ENCODE data around the gene CCDC3.
"Not testable (repeated sequence)": the region's sequence is repeated elsewhere in the genome, so short reads cannot be mapped to it uniquely, and the experiment has no call there.

The CCDC3 gene

DNA sequence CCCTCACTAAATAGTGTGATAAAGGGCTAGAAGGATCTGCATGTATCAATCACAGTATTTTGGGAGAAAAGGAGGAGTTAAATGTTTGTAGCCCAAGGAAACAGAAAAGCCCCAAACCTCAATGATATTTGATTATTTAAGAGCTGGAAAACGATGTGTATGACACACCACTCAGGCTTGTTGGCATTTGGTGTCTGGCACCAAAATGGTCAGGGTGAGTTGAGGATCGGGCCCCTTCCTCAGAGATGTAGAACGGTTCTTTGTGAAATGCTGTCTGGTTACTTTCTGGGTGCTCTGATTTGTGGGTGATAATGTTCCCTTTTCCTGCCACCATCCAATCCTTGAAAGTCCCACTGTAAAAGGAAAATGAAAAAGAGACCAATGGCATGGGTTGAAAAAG lies 113.7 kb downstream of the CCDC3 start:
- no peak for DNase-seq (ENCODE audit: low spot score)

GRCh38 chr10:12884851-12885250 lies 116.7 kb downstream of the CCDC3 start:
- no peak for DNase-seq (ENCODE audit: low spot score)

DNA sequence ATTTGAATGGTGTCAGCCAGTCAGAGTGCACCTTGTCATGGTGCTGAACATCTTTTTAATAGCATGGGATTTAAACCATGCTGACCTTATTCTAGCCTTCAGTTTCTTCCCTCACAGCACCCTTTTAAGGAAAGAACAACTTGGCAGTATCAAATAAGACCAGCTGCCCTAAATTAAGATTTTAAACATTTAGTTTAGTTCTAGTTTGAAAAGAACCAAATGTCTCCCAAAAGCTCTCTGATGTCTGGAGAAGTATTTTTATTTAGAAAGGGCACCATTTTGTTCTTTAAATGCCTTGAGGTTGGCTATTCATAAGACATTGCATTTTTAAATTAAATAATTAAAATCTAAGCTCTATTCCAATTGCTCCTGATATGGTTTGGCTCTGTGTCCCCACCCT lies 121.1 kb downstream of the CCDC3 start:
- DNase-seq (ENCODE audit: low spot score): no peak

DNA sequence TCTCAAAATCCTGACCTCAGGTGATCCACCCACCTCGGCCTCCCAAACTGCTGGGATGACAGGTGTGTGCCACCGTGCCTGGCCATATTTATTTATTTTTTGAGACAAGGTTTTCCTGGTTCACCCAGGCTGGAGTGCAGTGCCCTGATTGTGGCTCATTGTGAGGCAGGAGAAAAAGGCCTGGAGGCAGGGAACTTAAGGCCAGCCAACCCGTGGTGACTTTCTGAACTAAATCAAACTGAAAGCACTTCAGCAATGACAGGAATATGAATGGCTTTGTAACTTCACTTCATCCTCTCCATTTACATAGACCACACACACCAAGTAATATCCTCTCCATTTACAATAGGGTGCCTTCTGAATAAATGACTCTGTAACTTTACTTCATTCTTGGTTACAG lies 124.4 kb downstream of the CCDC3 start:
- DNase-seq (ENCODE audit: low spot score): no peak

DNA sequence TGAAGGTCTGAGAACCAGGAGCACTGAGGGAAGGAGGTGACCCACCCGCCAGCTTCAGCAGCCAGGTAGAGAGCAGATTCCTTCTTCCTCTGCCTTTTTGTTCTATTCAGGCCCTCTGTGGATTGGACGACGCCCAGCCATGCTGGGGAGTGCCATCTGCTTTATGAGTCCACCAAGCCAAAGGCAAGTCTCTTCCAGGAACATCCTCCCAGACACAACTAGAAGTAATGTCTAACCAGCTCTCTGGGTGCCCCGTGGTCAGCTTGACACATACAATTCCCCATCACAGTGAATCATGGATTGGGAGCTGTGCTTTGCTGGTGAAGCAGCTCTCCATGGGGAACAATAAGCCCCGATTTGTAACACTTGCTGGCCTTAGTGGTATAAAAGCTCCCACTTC lies 125.2 kb downstream of the CCDC3 start:
- DNase-seq (ENCODE audit: low spot score): no peak

- no peak for DNase-seq (ENCODE audit: low spot score)
Observed at GRCh38 chr10:12875100-12875499, 126.4 kb downstream of the CCDC3 start.

GRCh38 chr10:12874501-12874900 lies 127.0 kb downstream of the CCDC3 start:
- no peak for DNase-seq (ENCODE audit: low spot score)

DNA sequence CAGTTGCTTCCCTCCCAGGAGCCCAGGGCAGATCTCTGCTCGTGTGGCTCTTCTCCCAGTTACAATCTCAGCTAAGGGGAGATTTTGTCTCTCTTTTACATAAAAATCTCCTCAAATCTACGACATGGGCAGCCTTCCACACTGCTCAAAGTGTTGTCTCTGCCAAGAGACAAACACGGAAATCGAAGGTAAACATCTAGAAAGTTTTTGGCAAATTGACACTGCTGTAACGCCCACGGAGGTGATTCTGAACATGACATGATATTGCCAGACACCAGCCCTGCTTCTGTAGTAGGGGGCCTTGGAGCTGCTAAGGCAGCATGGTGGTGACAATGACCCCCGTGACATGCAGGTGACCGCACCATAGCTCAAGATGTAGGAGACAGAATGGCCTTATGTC lies 128.3 kb downstream of the CCDC3 start:
- DNase-seq (ENCODE audit: low spot score): no peak

DNA sequence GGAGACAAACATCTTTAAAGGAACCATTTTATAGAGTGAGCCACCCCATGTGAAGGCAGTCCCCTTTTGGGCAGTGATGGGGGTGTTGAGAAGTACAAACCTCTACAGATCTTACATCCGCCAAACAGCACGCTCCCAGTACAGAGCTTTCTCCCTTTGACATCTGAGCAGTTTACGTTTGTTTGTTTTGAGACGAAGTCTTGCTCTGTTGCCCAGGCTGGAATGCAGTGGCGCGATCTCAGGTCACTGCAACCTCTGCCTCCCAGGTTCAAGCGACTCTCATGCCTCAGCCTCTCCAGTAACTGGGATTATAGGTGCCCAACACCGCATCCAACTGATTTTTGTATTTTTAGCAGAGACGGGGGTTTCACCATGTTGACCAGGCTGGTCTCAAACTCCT lies 128.9 kb downstream of the CCDC3 start:
- no peak for DNase-seq (ENCODE audit: low spot score)

DNA sequence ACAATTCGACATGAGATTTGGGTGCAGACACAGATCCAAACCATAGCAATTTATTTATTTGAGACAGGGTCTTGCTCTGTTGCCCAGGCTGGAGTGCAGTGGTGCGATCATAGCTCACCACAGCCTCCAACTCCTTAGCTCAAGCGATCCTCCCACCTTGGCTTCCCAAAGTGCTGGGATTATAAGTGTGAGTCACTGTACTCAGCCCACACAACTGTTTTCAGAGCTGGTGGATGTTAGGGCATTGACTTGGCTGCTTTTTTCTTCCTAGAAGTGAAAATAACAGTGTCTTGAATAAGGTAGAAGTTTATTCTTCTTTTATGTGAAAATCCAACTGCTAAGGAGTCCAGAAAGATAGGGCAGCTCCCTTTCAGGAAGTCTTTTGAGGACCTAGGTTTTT lies 132.1 kb downstream of the CCDC3 start:
- DNase-seq (ENCODE audit: low spot score): no peak

DNA sequence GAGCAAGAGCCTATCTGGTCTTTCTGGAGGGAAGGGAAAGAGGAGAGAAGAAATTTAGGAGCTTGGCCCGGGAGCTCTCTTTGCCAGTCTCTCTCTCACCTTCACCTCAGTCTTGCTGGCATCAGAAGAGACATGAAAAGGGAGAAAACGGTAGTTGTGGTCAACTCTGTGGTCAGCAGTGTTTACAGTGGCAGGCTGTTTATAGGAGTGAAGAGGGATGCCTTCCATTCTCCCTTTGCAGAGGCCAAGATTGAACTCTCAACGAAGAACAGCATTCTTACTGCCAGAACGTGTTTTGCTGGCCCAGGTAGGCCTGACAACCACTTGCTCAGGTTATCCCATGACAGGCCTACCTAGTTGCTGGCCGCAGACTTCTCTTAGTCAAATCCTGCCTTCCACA lies 133.3 kb downstream of the CCDC3 start:
- no peak for DNase-seq (ENCODE audit: low spot score)

DNA sequence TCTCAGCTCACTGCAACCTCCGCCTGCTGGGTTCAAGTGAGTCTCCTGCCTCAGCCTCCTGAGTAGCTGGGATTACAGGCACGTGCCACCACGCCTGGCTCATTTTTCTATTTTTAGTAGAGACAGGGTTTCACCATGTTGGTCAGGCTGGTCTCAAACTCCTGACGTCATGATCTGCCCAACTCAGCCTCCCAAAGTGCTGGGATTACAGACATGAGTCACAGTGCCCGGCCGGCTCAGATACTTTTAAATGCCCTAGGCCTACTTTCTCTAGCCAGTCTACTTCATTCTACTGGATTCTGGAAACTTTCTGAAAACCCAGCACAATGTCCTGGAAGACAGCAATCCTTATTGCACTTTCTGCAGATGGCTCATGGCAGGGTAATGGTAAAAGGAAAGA lies 136.0 kb downstream of the CCDC3 start:
- not testable (repeated sequence) for DNase-seq (ENCODE audit: low spot score)

DNA sequence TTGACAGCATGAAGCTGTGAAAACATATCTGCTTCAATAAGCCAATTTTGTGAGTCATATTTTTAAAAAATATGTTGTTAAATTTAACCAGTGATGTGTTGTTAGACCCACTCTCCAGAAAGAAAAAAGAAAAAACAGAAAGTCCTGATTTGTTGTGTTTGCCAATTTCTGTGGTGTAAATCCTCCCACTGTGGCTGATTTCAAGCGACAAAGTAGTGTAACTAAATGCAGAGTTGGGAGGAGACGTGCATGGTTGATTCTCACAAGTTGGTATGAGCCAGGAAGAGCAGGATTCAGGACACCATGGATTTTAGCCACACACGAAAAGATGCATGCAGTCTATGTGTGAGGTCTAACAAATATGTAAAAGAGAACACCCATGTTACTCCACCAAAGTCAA lies 139.1 kb downstream of the CCDC3 start:
- no peak for DNase-seq (ENCODE audit: low spot score)

GRCh38 chr10:12854988-12855387 lies 146.5 kb downstream of the CCDC3 start:
- no peak for DNase-seq (ENCODE audit: low spot score)

DNA sequence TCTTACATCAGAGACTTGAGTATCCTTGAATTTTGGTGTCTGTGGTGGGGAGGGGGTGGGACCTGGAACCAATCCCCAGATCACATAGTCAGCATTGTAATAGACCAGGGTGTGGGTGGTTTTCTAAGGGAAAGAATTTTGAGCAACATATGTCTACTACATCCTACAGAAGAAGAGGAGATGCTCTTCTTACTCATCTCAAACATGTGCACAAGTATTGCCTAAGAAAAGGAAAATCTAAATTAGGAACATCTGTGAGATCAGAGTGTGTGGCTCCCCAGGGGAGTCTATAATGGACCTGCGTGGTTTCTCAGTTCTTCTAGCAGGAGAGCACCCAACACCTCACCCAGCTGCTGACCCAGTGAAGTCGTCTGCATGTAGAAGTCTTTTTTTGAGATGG lies 148.8 kb downstream of the CCDC3 start:
- DNase-seq (ENCODE audit: low spot score): no peak

- DNase-seq (ENCODE audit: low spot score): no peak
Observed at GRCh38 chr10:12849319-12850181, 152.0 kb downstream of the CCDC3 start.

GRCh38 chr10:12848439-12849173 lies 152.9 kb downstream of the CCDC3 start:
- no peak for DNase-seq (ENCODE audit: low spot score)

DNA sequence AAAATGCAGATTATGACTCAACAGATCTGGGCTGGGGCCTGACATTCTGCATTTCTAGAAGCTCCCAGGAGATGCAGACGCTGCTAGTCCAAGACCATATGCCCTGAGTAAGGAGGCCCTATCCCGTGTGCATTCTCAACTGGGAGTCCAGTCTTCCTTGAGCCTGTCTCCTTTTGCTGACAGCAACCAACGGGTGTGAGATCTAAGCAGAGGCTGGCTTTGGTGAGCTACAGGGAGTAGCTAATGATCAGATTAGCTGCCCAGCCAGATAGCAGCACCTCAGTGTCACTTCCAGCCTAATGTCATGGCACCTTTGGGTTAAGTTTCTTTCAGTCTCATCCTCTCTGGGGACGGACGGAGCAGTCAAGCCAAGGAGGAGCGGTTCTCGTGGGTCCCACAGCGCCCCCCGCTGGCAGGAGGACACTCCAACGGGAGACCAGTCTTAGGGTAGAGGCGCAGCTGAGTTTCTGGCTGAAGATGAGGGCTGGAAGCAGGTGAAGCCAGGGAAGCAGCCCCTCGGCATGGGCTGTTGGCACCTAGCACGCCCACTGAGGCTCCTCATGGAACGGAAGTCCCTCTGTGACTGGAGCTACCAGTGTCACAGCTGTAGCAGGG lies 154.0 kb downstream of the CCDC3 start:
- no peak for DNase-seq (ENCODE audit: low spot score)

GRCh38 chr10:12846718-12847117 lies 154.8 kb downstream of the CCDC3 start:
- DNase-seq (ENCODE audit: low spot score): no peak
